PC-9 (cell line): ENCODE data around the gene ADCY4. TPM values are rescaled to one million over a fixed set of nuclear protein-coding genes. Genes with fewer than 3 reads are reported as not detected.

Source experiments
- BruUV-seq: library from RNA; stranded (reverse); fragments of 400-500 nt; replicated peaks from 2 replicates; lab custom pipeline; 2021; lab: Mats Ljungman, UMichigan
- CTCF ChIA-PET: fragments of 300-600 bp; sonication (Branson Sonifier 250); formaldehyde crosslinking; loops from one replicate; lab custom pipeline; 2022; ENCODE audit warnings: antibody characterized with exemption; lab: Charles Lee
- POLR2A ChIA-PET: fragments of 300-600 bp; sonication (Branson Sonifier 250); formaldehyde crosslinking; loops from one replicate; lab custom pipeline; 2022; ENCODE audit warnings: antibody characterized with exemption; ENCODE audit not compliant: unreplicated experiment; lab: Charles Lee
- DNase-seq, 2 experiments: peaks; one replicate each; pipeline versions ENCODE4 v3.0.0 to v3.0.0-alpha.2; 2015 to 2022; ENCODE audit warnings: mixed read lengths in 1 of 2
- H2AFZ ChIP-seq: fragments of 200-600 bp; sonication (generic); 2 replicates; pipeline ENCODE4 v1.8.1; 2017; ENCODE audit warnings: antibody characterized with exemption
- H3F3A ChIP-seq: fragments of 200-600 bp; sonication (generic); 2 replicates; pipeline ENCODE4 v1.8.1; 2017; ENCODE audit warnings: antibody characterized with exemption, mild to moderate bottlenecking, low read depth; ENCODE audit not compliant: insufficient read depth
- H3K27ac ChIP-seq: fragments of 200-600 bp; sonication (generic); 2 replicates; pipeline ENCODE4 v1.6.1; 2016; ENCODE audit warnings: mixed run types
- H3K27me3 ChIP-seq: fragments of 200-600 bp; sonication (generic); 2 replicates; pipeline ENCODE4 v1.6.1; 2016; ENCODE audit warnings: low read depth, mixed run types; ENCODE audit not compliant: insufficient read depth
- H3K36me3 ChIP-seq: fragments of 200-600 bp; sonication (generic); 2 replicates; pipeline ENCODE4 v1.6.1; 2016; ENCODE audit warnings: low read depth, mixed run types
- H3K4me1 ChIP-seq: fragments of 200-600 bp; sonication (generic); replicated peaks from 2 replicates; pipeline ENCODE4 v1.6.1; 2016; ENCODE audit warnings: mixed run types; ENCODE audit not compliant: insufficient read depth
- H3K4me2 ChIP-seq: fragments of 200-600 bp; sonication (generic); 2 replicates; pipeline ENCODE4 v1.6.1; 2017; ENCODE audit warnings: mixed run types
- H3K4me3 ChIP-seq: fragments of 200-600 bp; sonication (generic); 2 replicates; pipeline ENCODE4 v1.6.1; 2016; ENCODE audit warnings: mixed run types
- H3K79me2 ChIP-seq: fragments of 200-600 bp; sonication (generic); 2 replicates; pipeline ENCODE4 v1.6.1; 2017; ENCODE audit warnings: low read depth, mixed run types
- H3K9me2 ChIP-seq: fragments of 200-600 bp; sonication (generic); 2 replicates; pipeline ENCODE4 v1.8.1; 2017; ENCODE audit warnings: mild to moderate bottlenecking; ENCODE audit not compliant: insufficient read depth
- H3K9me3 ChIP-seq: fragments of 200-600 bp; sonication (generic); 2 replicates; pipeline ENCODE4 v1.8.1; 2016; ENCODE audit warnings: low read depth; ENCODE audit not compliant: insufficient read depth
- H4K20me1 ChIP-seq: fragments of 200-600 bp; sonication (generic); 2 replicates; pipeline ENCODE4 v1.8.1; 2017; ENCODE audit not compliant: insufficient read depth
- EZH2 ChIP-seq: fragments of 200-600 bp; sonication (generic); IDR thresholded peaks from 2 replicates; pipeline ENCODE4 v1.8.0; 2017; ENCODE audit warnings: antibody characterized with exemption, low read depth
- intact Hi-C: fragments of 100-400 bp; cut with micrococcal nuclease; formaldehyde crosslinking; loops from one replicate; pipeline ENCODE4 v1.10.0; 2022; ENCODE audit not compliant: unreplicated experiment
- total RNA-seq: library from RNA; stranded (reverse); gene quantifications from 2 replicates; pipeline ENCODE4 v1.2.3, GENCODE V29; 2021
- TF ChIP-seq, protein P1 (sequence below): fragments of 200-600 bp; sonication (generic); conservative IDR thresholded peaks from 2 replicates; pipeline ENCODE4 v1.6.1; 2017; ENCODE audit warnings: mixed run types, antibody characterized with exemption, mild to moderate bottlenecking, moderate library complexity

ADCY4 gene
- total RNA-seq, 1 experiment from 2014 or later, result 1.8 TPM

DNA sequence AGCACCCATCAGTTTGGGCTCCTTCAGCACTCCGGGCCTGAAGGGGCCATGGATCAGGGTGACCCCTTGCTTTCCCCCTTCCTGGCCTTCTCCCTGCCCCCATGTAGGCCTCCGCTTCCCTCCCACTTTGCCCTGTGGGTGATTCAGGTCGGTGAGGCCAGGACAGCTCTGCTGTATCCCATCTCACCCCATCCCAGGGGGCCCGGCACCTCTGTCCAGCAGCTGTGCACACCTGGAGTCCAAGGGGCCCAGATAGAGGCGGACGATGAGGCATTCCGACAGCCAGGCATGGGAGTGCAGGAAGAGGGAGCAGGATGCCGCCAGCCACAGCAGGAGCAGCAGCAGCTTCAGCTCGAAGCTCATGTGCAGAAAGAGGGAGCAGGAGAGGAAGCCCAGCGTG is 12.2 kb downstream of the ADCY4 start:
- Histone ChIP-seq H2AFZ (no peak overlapping the region), H3K36me3 (no peaks in the 10 kb centered on the region), H3F3A (no peaks in the 10 kb centered on the region), H3K9me2 (no peaks in the 10 kb centered on the region), H3K9me3 (no peaks in the 10 kb centered on the region), H3K27me3 (no peaks in the 10 kb centered on the region), H3K4me3 (no peak overlapping the region), H3K27ac (no peak overlapping the region), H3K4me1 (no peaks in the 10 kb centered on the region), H4K20me1 (no peaks in the 10 kb centered on the region), H3K79me2 (no peaks in the 10 kb centered on the region), H3K4me2 (no peak overlapping the region)
- no peak for DNase-seq
- no peak for TF ChIP-seq EZH2
- TF ChIP-seq, protein P1, sequence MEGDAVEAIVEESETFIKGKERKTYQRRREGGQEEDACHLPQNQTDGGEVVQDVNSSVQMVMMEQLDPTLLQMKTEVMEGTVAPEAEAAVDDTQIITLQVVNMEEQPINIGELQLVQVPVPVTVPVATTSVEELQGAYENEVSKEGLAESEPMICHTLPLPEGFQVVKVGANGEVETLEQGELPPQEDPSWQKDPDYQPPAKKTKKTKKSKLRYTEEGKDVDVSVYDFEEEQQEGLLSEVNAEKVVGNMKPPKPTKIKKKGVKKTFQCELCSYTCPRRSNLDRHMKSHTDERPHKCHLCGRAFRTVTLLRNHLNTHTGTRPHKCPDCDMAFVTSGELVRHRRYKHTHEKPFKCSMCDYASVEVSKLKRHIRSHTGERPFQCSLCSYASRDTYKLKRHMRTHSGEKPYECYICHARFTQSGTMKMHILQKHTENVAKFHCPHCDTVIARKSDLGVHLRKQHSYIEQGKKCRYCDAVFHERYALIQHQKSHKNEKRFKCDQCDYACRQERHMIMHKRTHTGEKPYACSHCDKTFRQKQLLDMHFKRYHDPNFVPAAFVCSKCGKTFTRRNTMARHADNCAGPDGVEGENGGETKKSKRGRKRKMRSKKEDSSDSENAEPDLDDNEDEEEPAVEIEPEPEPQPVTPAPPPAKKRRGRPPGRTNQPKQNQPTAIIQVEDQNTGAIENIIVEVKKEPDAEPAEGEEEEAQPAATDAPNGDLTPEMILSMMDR, result no peak
- CTCF ChIA-PET, result interaction anchor here (0.6 kb wide), 1 partner anchor 15 kb away, joined by 7 read pairs; the partner anchor contains the start of gene CIDEB
- BruUV-seq, result no TSS peak
- intact Hi-C loops, result no loop called here
- POLR2A ChIA-PET, result no interaction called here

DNA sequence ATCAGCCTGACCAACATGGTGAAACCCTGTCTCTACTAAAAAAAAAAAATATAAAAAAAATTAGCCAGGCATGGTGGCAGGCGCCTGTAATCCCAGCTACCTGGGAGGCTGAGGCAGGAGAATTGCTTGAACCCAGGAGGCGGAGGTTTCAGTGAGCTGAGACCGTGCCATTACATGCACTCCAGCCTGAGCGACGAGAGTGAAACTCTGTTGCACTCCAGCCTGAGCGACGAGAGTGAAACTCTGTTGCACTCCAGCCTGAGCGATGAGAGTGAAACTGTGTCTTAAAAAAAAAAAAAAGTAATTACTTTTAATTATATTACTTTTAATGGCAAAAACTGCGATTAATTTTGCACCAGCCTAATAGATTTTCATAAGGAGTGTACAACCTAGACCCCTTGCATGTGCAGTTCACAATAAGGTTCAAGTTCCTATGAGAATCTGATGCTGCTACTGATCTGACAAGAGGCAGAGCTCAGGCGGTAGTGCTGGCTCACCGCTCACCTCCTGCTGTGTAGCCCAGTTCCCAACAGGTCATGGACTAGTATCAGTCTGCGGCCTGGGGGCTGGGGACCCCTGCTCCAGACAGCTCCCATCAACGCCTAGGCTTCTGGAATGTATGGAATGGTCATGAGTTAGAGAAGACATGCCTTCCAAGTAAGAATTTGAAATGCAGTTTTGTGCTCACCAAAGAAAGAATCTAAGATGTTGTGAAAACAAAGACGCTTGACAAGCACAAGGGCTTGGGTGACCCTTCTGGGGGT is 13.5 kb downstream of the ADCY4 start:
- no peak for DNase-seq
- H4K20me1 ChIP-seq, result no peaks in the 10 kb centered on the region
- intact Hi-C loops, result no loop called here
- ChIA-PET CTCF (no interaction called here), POLR2A (no interaction called here)
- no peak overlapping the region for H3K4me3 ChIP-seq
- H2AFZ ChIP-seq, result no peak overlapping the region
- no peaks in the 10 kb centered on the region for H3K9me3 ChIP-seq
- no peaks in the 10 kb centered on the region for H3K9me2 ChIP-seq
- H3K79me2 ChIP-seq, result no peaks in the 10 kb centered on the region
- no peaks in the 10 kb centered on the region for H3K4me1 ChIP-seq
- no peaks in the 10 kb centered on the region for H3K36me3 ChIP-seq
- BruUV-seq, result no TSS peak
- H3K27ac ChIP-seq, result no peak overlapping the region
- no peaks in the 10 kb centered on the region; the same call in 1 of the 2 replicates for H3F3A ChIP-seq
- no peak for TF ChIP-seq EZH2
- TF ChIP-seq, protein P1, result no peak
- no peak overlapping the region for H3K4me2 ChIP-seq
- H3K27me3 ChIP-seq, result no peaks in the 10 kb centered on the region

DNA sequence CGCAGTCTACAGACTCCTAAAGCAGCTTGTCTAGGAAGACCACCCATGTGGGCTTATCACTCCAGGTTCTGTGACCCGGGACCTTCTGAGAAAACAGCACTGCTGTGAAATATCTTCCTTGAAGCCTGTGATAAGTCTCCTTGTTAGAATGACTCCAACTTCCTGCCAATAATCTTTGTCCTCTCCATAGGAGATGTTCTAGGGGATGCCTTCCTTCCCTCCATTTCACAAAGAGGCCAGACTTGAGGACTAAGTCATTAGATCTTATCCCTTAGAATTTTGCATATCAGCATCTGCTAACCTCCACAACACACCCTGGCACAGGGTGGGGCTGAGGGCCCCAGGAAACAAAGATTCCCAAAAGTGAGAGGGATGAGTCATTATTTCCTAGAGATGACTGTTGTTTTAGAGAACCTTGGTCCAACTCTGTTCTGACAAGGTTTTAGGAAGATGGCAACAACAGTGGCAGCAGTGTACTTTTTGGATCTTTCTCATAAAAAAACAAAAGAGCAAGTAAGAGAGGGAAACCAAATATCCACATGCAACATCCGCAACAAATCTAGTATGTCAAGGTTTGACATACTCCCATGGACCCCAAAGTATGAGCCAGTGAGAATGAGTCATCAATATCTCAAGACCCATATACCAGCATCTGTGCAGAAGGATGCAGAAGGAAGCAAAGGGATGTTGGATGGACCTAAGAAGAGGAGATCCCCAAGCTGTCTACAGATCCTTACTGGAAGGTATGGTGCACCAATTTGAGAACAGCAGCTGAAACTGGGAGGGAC is 17.5 kb downstream of the ADCY4 start:
- Histone ChIP-seq H3K4me2 (no peak overlapping the region), H3K4me1 (no peaks in the 10 kb centered on the region), H4K20me1 (no peaks in the 10 kb centered on the region), H3K79me2 (no peaks in the 10 kb centered on the region), H3K27me3 (no peaks in the 10 kb centered on the region), H3K36me3 (no peaks in the 10 kb centered on the region), H3K27ac (no peak overlapping the region), H2AFZ (no peak overlapping the region), H3F3A (no peaks in the 10 kb centered on the region; the same call in 1 of the 2 replicates), H3K9me3 (no peaks in the 10 kb centered on the region), H3K9me2 (no peaks in the 10 kb centered on the region), H3K4me3 (no peak overlapping the region)
- intact Hi-C loops, result no loop called here
- DNase-seq, result no peak
- no TSS peak for BruUV-seq
- POLR2A ChIA-PET, result no interaction called here
- TF ChIP-seq, protein P1, result no peak
- no peak for TF ChIP-seq EZH2
- CTCF ChIA-PET, result no interaction called here
